NCI-H774 (cell line): ENCODE results near the gene AMACR.

Experiments used
- DNase-seq: peaks from one replicate; lab custom pipeline; 2025; lab: John Stamatoyannopoulos, UW

The AMACR gene

DNA sequence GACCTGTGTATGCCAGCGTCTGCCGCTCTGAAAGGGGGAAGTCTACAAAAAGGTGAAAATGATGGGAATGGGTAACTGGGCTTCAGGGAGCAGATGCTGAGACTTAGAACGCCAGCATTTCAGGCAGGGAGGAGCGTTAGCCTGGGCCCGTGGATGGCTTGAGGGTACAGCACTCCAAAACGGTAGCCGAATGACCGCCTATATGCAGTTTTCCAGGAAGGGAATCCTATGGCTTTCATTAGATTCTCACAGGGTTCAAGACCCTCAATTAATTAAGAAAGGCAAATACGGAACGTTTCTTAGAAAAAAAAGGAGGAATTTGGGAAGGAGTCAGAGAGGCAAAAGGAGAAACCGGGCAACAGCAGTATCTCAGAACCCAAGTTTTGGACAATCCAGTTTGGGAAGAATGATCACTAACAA lies 639 bp downstream of the AMACR start:
- no peak for DNase-seq

DNA sequence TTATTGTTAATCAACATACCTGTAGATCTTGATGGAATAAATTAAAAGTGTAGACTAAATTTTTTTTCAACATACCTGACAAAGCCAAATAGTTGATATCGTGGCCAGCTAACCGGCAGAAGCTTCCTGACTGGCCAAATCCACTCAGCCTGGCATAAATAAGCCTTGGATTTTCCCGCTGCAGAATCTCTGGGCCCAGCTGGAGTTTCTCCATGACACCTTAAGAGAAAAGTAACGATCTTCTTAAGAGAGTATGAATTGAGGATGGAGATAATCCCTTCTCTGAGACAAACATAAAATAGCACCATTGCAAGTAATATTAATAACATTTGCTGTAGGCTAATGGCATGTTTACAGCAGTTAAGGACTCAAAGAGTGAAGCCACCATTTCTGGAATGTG lies 2.2 kb downstream of the AMACR start:
- no peak for DNase-seq

DNA sequence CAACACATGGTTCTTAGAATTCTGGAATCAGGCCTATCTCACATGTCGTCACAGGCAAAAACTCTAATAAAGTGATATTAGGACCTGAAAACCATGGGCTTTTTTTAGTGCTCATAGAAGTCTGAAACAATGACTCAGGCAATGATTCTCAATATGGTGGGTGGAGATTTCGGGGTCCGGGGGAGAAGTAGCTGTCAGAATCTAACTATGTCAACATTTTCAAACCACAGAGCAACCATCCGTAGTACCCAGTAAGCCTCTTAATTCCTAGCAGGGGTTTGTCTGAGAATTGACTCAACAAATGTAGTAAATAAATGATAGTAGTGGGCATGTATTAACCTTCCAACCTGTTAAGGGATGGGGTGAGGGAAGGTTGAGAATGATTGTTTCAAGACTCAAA lies 2.6 kb downstream of the AMACR start:
- DNase-seq, result no peak

DNA sequence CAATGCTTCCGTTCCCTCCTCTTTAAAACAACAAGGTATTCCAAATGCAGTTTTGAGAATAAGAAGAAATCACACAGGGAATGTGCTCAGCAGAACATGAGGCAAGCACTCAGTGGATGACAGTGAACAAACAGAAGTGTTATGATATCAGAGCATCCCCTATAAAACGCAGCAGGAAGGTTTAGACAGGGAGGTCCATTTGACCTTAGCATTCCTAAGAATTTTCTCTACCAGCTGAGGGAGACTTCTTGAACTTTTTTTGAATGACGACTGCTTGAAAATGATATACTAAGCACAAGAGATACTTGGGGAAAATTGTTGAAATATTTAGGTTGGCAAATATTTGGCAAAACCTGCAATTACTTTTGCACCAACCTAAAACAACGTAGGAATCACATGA lies 3.9 kb downstream of the AMACR start:
- no peak for DNase-seq

DNA sequence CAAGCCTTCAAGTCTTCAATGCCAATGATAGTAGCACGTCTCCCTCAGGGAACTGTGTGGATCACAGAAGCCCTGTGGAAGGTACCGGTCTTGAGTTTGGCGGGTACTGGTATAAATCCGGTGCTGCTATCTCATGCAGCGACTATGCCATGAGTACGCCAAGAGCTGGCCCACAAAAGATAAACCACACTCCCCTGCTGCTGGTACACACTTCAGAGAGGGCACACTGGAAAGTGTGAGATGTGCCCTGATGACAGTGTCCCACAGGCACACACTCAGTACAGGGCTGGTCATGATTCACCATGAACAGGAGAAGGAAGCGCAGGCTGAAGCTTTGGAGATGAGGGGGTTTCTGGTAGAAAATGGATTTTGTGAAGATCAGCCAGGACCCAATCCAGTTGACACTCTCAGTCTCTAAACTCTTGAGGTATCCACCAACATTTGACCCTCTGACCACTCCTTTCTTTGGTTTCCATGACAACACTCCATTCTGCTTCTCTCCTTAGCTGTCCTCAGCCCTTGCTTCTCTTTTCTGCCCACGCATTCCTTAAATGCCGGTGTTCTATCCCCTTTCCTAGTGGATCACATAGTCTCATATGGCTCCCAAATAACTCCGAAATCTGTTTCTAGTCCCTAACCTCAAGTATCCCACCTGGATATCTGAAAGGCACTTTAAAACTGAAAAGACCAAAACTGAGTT lies 5.1 kb downstream of the AMACR start:
- no peak for DNase-seq

DNA sequence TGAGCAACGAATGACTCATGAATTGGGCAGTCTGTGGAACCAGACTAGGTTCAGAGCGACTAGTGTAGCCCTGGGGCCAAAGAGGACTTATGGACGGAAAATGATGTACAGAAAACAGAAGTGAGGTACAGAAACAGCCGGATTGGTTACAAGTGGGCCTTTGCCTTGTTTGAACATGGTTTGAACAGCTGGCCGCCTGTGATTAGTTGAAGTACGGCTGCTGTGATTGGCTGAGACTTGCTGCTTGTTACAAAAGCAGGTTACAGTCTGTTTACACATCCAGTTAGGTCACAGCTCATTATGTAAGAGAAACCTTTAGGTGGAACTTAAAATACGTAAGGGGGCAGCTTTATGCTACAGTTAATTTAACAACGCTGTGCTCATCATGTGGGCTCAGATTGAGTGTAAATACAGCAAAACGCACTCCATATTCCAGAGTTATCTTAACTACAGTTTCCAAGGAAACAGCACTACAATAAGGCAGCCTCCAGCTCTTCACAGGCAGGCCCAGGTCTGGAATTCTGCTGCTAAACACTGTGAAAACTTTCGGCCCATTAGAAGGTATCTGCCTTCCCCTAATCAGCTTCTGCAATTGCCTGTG lies 6.5 kb downstream of the AMACR start:
- peak; percentile 98 for DNase-seq

DNA sequence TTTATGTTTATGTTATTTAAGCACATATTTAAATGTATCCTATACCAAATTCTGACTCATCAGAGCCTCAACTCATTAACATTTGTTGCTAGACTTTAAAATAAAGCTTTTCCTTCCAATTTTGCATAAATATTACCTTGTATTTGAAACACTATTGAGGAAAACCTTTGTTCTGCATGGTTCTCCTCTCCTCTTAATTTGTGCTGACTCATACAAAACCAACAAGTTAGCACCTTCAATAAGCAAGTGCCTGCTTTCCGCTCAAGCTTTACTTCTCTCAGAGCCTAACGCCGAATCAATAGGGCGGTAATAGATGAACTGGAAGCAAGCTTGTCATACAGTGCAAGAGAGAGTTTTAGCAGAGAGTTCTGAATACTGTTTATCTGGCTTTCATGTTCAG lies 7.9 kb downstream of the AMACR start:
- DNase-seq, result no peak

DNA sequence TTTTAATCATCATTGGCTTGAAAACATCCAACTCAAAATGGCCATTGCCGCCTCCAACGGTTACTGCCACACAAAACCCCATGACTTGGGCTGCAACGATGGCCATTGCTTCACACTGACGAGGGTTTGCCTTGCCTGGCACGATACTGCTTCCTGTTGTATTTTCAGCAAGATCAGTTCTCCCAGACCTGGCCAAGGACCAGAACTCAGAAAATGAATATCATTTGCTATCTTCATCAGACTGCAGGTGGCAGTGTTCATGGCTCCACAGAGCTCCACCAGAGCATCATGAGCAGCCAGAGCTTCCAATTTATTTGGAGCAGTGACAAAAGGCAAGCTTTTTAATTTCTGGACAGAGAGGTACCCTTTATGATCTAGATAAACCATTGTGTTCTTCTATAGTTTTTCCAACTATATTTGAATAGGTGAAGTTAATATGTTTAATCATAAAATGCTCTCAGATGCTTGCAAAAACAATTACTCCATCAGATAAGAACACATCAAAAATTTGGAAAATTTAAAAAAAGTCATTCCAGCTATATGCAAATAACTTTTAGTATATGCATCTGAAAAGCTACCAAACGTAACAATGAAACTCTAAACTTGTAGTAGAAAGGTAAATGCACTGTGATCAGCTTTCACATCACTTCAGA lies 10.4 kb downstream of the AMACR start:
- peak; percentile 82 for DNase-seq

DNA sequence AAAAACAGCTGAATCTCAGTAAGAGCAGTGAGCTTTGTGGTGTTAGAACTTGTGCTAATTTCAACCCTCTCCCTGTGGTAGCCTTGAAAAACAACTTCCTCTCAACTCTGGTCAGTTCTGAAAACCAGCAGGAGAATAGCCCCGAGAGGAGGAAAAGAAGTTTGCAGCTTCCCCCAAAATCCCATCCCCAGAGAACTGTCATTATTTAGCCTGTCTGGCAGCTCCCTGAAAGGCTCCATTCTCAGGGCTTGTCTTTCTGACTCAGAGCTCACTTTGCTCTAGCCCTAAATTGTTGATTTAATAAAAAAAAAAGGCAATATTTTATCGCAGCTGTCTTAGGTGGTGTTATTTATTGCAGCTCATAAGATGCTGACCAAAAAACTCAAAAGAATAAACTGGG lies 12.0 kb downstream of the AMACR start:
- DNase-seq, result no peak

DNA sequence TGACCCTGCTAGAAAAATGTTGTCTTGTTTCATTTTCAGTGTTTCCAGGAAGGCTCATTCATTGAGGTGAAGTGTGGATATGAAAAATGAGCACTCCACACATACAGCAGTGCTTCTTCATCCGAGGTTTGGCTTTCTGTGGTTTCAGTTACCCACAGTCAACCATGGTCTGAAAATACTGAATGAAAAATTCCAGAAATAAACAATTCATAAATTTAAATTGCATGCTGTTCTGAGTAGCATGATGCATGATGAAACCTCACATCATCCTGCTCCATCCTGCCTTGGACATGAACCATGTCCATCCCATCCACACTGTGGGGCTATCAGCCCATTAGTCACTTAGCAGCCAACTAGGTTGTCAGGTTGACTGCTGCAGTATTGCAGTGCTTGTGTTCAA lies 13.0 kb downstream of the AMACR start:
- DNase-seq, result no peak

DNA sequence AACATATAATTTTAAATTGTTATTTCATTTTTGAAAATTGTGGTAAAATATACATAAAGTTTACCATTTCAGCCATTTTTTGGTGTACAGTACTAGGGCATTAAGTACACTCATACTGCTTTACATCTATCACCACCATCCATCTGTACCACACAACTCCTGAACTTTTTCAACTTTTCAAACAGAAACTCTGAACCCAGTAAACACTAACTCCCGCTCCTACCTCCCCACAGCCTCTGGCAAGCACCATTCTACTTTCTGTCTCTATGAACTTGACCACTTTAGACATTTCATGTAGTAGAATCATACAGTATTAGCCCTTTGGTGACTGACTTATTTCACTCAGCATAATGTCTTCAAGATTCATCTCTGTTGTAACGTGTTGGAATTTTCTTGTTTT lies 15.0 kb downstream of the AMACR start:
- DNase-seq, result no peak

DNA sequence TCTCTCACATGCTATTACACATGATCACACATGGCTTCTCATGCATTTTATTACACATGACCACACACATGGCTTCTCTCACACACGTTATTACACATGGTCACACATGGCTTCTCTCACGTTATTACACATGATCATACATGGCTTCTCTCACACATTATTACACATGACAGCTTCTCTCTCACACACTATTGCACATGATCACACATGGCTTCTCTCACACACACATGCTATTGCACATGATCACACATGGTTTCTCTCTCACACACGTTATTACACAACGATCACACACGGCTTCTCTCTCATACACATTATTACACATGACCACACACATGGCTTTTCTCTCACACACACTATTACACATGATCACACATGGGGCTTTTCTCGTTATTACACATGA lies 22.4 kb downstream of the AMACR start:
- no peak for DNase-seq

DNA sequence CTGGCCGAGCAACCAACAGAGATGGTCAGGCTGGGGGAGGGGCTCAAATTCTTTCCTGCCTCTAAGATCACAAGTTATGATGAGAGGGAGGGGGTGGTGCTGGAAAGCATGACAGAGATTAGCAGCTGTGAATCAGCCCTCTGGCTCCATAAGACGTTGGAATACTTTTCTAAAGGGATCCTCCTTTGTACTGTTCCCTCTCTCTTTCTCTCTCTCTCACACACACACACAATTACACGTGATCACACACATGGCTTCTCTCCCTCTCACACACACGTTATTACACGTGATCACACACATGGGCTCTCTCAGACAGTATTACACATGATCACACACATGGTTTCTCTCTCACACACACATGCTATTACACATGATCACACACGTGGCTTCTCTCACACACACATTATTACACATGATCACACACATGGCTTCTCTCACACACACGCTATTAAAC lies 23.2 kb downstream of the AMACR start, which contains the start of gene SLC45A2:
Gene SLC45A2 (minus strand): TSS at position 23 of the 454 bp plus-strand sequence. CDS start 110 bp downstream, outside the sequence.
- DNase-seq, result no peak

DNA sequence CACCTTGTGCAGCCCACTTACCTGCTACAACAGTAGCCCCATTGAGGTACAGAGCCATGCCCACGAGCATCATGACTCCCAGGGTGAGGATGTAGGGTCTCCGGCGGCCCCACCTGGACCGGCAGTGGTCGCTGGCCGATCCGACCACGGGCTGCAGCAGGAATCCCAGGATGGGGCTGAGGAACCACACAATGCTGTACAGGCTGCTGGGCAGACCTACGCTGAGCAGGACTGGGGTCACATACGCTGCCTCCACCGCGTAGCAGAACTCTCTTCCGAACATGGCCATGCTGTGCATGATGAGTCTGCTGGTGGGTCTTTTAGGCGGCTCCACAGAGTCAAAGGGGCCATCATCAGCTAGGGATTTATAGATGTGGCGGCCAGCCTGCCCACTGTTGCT lies 23.7 kb downstream of the AMACR start:
- DNase-seq, result no peak

DNA sequence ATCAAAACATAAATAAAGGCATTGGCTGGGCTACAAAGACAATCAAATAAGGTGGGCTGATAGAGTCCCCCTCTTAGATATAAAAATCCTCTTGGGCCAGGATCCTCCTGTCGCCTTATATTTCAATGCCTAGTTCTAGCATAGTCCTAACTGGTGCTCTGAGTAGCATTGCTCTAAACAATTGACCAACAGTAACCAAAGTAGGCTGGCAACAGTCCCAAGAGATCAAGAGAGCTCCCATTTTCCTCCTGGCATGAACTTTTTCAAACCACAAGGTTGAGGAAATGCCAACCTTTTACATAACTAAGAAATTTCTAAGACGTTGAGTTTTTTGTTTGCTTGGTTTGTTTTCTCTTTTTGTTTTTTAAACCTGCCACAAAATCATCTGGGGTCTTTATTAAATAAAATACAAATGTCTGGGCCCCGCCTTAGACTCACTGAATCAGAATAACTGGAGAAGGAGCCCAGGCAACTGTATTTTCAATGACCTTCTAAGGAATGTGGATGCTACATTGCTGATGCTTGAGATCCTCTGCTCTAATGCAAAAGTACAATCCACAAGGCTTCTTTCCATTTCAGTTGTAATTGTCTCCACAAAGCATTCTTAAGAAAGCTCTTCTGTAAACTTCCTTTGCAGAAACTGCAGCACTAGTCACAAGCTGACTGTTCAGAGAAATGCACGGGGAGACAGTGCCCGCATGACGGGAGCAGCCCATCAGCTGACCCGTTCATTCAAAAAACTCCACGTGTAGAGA lies 26.3 kb downstream of the AMACR start:
- no peak for DNase-seq

DNA sequence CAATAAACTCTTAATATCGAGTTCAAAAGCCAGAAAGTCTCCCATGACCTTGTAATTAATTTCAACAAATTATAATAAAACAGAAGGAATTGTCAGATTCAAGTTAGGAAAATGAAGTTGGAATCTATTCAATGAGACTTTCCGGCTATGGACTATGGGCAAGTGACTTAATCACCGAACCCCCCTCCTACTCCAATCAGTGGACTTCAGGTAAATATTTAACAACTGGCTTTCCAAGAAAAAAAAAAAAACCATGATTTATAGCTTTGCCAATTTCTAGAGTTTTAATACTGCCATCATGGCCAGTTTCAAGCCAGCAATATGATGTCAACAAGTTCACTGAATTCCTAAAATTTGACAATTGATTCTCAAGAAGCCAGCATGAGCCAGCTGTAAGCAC lies 27.8 kb downstream of the AMACR start:
- DNase-seq, result no peak

DNA sequence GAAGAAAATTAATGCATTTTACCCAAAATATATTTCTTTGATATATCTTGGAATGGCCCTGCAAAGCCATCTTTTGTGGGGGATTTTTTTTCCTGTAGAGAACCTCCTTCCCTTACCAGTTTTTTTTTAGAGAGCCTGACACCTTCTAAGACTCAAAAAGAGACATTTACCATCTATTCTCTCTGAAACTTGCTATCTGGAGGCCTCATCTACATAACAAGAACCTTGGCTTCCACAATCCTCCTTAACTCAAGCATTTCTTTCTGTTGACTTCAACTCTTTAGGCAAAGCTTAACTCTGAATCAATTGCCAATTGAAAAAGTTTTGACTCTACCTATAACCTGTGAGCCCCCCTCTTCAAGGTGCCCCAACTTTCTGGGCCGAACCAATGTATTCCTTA lies 29.5 kb downstream of the AMACR start:
- DNase-seq, result no peak

DNA sequence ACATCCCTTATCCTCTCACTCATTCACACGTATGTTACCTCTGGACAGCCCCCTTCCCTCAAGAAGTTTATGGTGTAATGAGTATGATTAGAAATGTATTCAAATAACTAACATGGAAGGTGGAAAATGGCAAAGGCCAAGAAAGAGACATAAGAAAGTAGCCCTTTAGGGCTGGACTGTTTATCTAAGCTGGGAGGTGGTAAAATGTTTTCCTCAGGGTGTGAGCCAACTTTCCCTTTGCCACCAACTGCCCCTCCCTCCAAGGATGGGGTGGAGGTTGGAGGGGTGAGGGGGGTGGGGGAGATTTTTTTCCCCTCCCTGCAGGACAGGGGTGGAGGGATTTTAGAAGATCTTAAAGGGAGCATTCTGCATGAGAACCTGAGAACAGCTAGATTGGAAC lies 31.5 kb downstream of the AMACR start:
- DNase-seq, result no peak

DNA sequence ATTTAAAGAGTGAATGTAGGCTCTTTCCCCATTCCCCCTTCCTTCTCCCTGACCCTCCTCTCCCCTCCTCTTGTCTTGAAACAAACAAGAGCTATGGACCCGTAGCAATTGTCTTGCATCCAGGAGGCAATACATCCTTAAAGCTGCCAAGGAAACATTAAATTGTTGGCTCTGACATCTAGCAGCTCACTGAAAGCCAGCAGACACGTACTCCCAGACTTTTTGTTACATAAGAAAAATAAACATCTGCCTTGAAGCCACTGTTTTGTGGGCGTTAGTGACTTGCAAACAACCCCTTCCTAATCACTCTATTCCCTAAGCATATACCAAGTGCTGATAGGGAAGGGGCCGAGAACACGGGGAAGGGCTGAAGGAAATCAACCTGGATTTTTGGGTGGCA lies 32.0 kb downstream of the AMACR start:
- peak; percentile 30 for DNase-seq

DNA sequence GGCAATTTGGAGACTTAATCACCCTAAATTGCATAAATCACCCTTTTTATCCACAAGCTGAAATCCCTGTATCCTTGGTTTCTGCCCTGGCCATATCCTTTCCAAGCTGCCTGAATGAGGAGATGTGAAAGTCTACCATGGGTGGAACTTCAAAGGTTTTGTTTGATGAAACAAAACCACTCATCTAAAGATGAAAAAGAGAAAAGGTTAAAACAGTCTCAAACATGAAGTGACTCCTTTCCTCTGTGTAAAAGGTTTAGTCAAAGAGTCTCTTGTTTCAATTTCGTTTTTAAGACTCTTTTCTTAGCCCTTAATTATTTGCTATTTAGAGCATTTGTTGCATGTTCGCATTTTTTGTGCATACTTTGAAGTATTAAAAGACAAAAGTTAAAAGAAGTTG lies 34.6 kb downstream of the AMACR start:
- DNase-seq, result no peak

DNA sequence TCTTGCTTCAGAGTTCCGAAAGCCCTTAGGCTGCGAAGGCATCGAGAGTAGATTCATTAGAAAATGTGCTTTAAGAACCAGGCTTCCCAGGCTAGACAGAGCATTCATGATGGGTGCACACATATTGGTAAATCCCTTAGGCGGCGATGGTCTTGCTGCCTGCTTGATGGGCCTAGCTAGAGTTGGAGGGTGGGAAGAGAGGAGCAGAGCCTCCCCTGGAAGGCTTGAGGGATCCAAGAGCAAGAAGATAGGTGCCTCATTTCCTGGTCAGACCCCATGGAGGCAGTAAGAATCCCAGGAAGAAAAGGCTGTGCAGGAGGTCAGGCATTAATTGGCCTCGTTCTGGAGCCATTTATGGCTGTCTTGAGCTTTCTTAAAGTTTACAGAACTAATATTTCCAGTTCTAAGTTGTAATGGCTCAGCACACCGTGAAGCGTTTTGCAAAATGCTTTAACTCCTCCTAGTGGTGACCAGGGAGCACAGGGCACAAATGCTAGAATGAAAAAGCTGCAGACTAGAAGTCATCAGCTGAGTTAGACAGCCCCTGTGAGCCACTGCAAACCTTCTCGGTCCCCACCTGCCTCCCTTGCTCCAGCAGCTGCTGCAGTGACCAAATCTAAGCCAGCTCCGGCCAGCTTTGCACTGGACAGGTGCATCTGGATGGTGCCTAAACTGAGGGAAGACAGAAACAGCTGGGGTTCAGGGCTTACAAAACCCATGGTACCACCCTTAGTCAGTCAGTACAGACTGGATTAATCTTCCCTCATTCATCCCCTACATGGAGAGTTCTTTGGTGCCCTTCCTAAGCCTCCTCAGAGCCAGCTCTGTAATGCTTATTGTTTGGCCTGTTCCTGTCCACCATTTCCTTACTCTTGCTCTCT lies 38.0 kb downstream of the AMACR start:
- DNase-seq, result peak; percentile 49
